ENCODE data around the gene CORO1C. TPM values are rescaled to one million over a fixed set of nuclear protein-coding genes. Genes with fewer than 3 reads are reported as not detected.

The CORO1C gene
- total and polyA plus RNA-seq, 4 donors: 23.2 to 58.6 (median 41.9) TPM

- TF ChIP-seq REST (IDR thresholded peaks at IDR 0.05): no peak
Observed at GRCh38 chr12:108595711-108596647, 135.3 kb downstream of the CORO1C start (continued).

Small RNA genes within 50 kb of the gene (small RNA-seq; reads per million reads assigned to genes)
- gene AC087893.2: not detected
- gene RF00019: not detected
- not detected for gene RF00561
- gene RNU7-169P: not detected

Other genes with a start within 250 kb of the CORO1C start
- gene FICD, start 216.2 kb downstream of the CORO1C start, total RNA-seq: 10 to 100 TPM in 1 of 2 donors, 1 to 10 TPM in 1; 3.6 to 20.9 TPM
- gene FICD, start 216.2 kb downstream of the CORO1C start, polyA plus RNA-seq: 1 to 10 TPM; 4.1 to 9.0 TPM
- gene SART3, start 170.3 kb downstream of the CORO1C start, total RNA-seq: 10 to 100 TPM; 36.6 to 37.1 TPM
- gene SART3, start 170.3 kb downstream of the CORO1C start, polyA plus RNA-seq: 10 to 100 TPM in 1 of 2 donors, 1 to 10 TPM in 1; 5.9 to 10.5 TPM
- gene ISCU, start 168.9 kb downstream of the CORO1C start, total RNA-seq: 10 to 100 TPM; 42.3 to 75.6 TPM
- 10 to 100 TPM; 52.0 to 85.9 TPM for gene ISCU, start 168.9 kb downstream of the CORO1C start, polyA plus RNA-seq
- gene TMEM119, start 133.4 kb downstream of the CORO1C start, total RNA-seq: 1 to 10 TPM in 1 of 2 donors, under 1 TPM in 1; 0.25 to 2.6 TPM
- under 1 TPM; 0.14 to 0.51 TPM for gene TMEM119, start 133.4 kb downstream of the CORO1C start, polyA plus RNA-seq
- 1 to 10 TPM; 4.8 to 9.6 TPM for gene SELPLG, start 97.6 kb downstream of the CORO1C start, total RNA-seq
- 1 to 10 TPM; 2.1 to 4.8 TPM for gene SELPLG, start 97.6 kb downstream of the CORO1C start, polyA plus RNA-seq
- gene SSH1, start 126.1 kb upstream of the CORO1C start, total RNA-seq: 1 to 10 TPM; 4.7 to 8.5 TPM
- 1 to 10 TPM; 4.5 to 5.6 TPM for gene SSH1, start 126.1 kb upstream of the CORO1C start, polyA plus RNA-seq
- gene DAO, start 148.6 kb upstream of the CORO1C start, total RNA-seq: 10 to 100 TPM in 1 of 2 donors, under 1 TPM in 1; 0.84 to 28.3 TPM
- 10 to 100 TPM; 17.6 to 51.4 TPM for gene DAO, start 148.6 kb upstream of the CORO1C start, polyA plus RNA-seq

Measured in liver (tissue), 6 donors.